AG20443 (cell line): Measurements from ENCODE around the gene TMEM165.
A peak's percentile ranks its signal among the peaks of the same experiment; 100 is the strongest.

ENCODE experiments used
- DNase-seq: peaks from one replicate; pipeline ENCODE4 v3.0.0; 2012; ENCODE audit warnings: low spot score, mixed read lengths

TMEM165 gene

DNA sequence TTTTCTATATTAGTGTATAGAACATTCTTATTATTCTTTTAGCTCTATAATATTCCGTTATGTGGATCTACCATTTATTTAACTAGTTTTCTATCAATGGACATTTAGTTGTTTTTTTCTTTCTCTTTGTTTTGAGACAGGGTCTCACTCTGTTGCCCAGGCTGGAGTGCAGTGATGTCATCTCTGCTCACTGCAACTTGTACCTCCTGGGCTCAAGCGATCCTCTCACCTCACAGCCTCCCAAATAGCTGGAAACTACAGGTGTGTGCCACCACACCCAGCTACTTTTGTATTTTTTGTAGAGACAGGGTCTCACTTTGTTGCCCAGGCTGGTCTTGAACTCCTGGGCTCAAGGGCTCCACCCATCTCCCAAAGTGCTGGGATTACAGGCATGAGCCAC lies 10.8 kb downstream of the TMEM165 start:
- DNase-seq = no peak

DNA sequence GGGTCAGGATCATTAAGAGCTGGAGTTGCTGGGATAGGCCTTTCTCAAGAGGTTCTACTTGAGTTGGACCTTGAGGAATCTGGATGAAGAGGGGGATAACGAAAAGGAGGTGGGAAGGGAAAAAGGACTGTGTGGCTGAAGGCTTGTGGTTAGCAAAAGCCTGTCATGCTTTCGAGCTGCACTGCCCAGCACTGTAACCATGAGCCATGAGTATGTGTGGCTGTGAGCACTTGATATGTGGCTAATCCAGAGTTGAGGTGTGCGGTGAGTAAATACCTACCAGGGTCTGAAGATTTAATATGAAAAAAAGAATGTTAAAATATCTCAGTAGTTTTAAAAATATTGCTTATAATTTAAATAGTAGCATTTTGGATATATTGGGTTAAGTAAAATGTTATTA lies 11.4 kb downstream of the TMEM165 start:
- DNase-seq = no peak

- no peak for DNase-seq
Observed at GRCh38 chr4:55407764-55408163, 12.0 kb downstream of the TMEM165 start.

- peak; percentile 14 for DNase-seq
Observed at GRCh38 chr4:55409468-55410171, 13.9 kb downstream of the TMEM165 start.

DNA sequence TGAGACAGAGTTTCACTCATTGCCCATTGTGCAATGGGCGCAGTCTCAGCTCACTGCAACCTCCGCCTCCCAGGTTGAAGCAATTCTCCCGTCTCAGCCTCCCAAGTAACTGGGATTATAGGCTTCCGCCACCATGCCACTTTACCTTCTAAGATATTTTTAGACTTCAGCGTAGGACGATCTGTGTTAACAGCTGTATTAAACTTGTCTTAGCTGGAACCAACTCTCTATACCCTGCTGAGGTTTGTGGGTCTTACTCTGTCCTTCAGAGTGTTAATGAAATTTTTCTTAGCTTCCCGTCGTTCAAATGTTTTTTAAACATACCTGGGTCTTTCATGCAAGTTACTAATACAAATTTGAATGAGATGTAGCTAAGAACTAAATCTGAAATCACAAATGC lies 14.7 kb downstream of the TMEM165 start:
- DNase-seq = no peak

DNA sequence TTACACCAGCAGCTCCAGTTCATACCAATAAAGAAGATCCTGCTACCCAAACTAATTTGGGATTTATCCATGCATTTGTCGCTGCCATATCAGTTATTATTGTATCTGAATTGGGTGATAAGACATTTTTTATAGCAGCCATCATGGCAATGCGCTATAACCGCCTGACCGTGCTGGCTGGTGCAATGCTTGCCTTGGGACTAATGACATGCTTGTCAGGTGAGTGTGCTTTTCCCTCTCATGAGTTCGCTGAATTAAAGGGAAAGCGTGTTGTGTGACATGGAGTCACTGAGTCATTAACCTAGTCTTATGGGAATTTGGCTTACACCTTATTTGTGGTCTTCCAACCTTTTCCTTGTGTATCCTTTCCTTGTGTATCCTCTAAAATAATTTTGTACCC lies 15.9 kb downstream of the TMEM165 start:
- DNase-seq = no peak

DNA sequence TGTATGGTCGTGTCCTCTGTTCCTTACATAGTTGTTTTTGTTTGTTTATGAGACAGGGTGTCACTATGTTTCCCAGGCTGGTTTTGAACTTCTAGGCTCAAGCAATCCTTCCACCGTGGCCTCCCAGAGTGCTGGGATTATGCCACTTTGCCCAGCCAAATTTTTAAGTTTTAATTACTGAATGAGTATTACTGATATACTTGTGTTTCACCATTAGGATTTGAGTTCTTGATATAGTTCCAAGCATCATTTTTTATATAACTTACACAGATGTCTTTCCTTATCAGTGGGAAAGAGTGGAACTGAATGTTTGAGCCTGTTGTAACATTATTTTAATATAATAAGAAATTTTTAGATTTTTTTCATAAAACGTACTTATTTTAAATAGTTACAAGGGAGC lies 20.4 kb downstream of the TMEM165 start:
- no peak for DNase-seq

DNA sequence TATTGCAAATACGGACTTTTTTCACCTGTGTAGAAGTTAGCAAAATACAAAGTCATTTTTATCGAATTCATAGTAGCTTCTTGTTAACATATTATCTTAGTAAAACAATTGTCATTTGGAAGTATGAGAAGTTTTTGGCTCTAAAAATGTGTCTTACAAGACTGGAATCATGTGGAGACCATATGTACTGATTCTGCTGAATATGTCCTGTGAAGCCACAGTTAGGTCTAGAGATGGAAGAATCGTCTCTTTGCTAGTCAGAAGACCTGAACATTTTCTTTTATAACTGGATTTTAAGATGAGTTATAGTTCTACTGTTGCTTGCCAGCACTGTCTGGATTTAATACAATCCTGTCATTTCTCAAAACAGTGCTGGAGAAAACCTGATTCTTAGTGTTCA lies 29.0 kb downstream of the TMEM165 start:
- DNase-seq = no peak

GRCh38 chr4:55431710-55432336 lies 36.1 kb downstream of the TMEM165 start:
- DNase-seq = no peak

GRCh38 chr4:55435141-55435841 lies 39.5 kb downstream of the TMEM165 start:
- peak; percentile 13 for DNase-seq

DNA sequence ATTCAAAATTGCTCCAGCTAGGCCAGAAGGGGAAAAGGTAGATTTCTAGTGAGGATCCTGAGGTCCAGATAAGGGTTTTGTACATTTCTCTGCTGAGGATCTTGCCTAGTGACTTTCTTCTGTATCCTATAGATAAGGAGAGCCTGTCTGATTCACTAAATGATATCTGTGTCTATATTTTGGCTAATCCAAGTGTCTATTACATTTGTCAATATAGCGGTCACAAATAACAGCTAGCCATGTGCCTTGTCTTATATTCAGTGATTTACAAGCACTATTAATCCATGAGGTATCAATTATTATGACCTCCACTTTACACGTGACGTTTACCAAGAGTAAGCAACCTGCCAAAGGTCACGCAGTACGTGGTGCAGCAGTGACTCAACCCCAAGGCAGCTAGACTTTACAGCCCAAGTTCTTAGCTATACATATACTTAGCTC lies 41.6 kb downstream of the TMEM165 start:
- no peak for DNase-seq

GRCh38 chr4:55437823-55438222 lies 42.1 kb downstream of the TMEM165 start:
- no peak for DNase-seq

GRCh38 chr4:55438314-55438713 lies 42.6 kb downstream of the TMEM165 start:
- DNase-seq = no peak

DNA sequence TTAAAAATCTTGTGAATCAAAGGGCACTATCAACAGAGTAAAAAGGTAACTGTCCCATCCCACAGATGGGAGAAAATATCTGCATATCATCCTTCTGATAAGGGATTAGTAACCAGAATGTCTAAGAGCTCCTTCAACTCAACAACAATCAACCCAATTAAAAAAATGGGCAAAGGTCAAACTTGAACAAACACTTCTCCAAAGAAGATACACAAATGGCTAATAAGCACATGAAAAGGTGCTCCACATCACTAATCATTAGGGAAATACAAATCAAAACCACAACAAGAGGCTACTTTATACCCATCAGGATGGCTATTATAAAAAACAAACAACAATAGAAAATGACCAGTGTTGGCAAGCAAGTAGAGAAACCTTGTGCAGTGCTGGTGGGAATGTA lies 43.3 kb downstream of the TMEM165 start:
- no peak for DNase-seq

DNA sequence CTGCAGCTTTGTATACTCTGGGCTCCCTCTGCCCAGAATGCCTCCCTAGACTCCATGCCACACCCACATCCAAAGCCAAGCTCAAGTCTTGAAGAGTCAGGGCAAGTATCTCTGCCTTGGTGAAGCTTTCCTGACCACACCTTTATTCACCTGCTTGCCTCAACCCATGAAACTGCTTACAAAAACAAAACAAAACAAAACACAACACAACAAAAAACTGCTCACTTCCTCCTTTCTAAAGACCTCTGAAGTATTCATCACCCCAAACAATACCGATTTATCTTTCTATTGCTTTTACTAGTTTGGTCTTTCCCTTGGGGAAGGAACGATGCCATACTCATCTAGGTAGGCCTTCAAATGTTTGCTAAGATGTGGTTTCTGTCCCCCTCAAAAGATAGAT lies 45.0 kb downstream of the TMEM165 start:
- DNase-seq = no peak

DNA sequence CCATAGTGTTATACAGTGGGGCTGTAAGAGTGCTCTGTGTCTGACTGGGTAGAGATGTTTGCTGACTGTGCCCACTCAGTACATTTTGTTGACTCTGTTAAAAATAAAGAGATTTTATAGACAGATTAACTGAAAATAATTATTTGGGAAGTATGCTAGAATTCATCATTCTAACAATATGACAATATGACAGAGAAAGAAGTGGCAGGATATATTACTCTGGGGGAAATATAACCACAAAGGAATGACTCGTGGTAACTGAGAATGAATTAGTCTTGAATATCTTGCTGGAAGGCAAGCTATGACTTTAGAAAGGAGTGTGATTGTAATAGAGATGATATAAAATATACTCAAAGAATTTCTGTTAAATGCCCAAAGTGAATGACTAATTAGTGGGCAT lies 46.8 kb downstream of the TMEM165 start:
- DNase-seq = no peak

- peak; percentile 41 for DNase-seq
Observed at GRCh38 chr4:55444827-55445226, 49.1 kb downstream of the TMEM165 start.

GRCh38 chr4:55445921-55446577 lies 50.3 kb downstream of the TMEM165 start:
- DNase-seq = peak; percentile 52

DNA sequence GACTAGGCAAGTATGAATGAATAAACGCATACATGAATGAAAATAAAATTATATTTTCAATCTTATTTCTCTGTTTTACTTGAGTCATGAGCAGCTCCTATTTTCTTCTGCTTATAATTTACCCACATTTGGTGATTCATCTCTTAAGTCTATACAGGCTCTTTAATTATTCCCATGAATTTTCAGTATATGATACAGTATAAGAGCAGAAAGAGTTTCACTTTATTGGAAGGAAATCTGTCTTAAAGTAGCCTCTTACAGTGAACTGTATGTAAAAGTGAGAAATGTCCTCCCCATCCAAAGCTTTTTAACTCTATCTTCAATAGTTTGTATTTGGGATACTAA lies 50.8 kb downstream of the TMEM165 start:
- no peak for DNase-seq

- no peak for DNase-seq
Observed at GRCh38 chr4:55447108-55447708, 51.5 kb downstream of the TMEM165 start.

DNA sequence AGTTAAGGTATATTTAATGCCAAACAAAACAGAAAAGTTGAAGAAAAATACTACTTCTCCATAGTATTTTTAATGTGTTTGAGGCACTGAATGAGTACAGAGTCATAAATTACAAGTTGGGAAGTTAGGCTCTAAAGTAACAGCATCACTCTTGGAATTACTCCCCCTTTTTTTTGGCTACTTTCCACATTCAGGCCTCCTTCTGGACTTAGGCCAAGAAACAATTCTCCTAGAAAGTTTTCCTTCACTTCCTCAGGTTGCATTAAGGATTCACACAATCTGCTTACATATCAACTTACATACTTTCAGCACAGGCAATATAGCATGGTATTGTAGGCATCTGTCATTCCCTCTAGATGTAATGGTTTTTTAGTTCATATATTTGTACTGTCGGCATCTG lies 52.1 kb downstream of the TMEM165 start:
- DNase-seq = no peak

GRCh38 chr4:55450566-55450965 lies 54.8 kb downstream of the TMEM165 start:
- no peak for DNase-seq
